Lung microvascular endothelial cell (primary cell): ENCODE data around the gene WWC1. TPM values are rescaled to one million over a fixed set of nuclear protein-coding genes. Genes with fewer than 3 reads are reported as not detected.

Experiments
- DNase-seq, 2 donors: peaks; one replicate each; pipeline versions ENCODE4 v3.0.0 to v3.0.0-alpha.2; 2010; ENCODE audit warnings: low read depth in 2 of 2
- total RNA-seq: library from RNA; depleted of rRNA; stranded (reverse); fragments of >200 nt; gene quantifications from 2 replicates; pipeline ENCODE4 v1.2.1, GENCODE V29; 2014

The WWC1 gene
- total RNA-seq, 1 donor from 2014 or later = 0.20 TPM

- DNase-seq = no peak
These were observed 189.9 kb downstream of the WWC1 start for GRCh38 chr5:168481330-168481788.

GRCh38 chr5:168482361-168482760, 190.9 kb downstream of the WWC1 start:
- no peak for DNase-seq

- DNase-seq = peak; percentile 96
These were observed 194.9 kb downstream of the WWC1 start, which contains the start of gene RARS1 for GRCh38 chr5:168486136-168486879. Gene RARS1 (plus strand): TSS chr5:168486471. CDS start chr5:168486499, 28 bp downstream.

- DNase-seq = no peak
These were observed 197.6 kb downstream of the WWC1 start for GRCh38 chr5:168489059-168489458.

- no peak for DNase-seq
These were observed 202.7 kb downstream of the WWC1 start for GRCh38 chr5:168494057-168494555.

GRCh38 chr5:168502563-168503237, 211.3 kb downstream of the WWC1 start:
- DNase-seq = no peak

- DNase-seq = no peak
These were observed 222.5 kb downstream of the WWC1 start for GRCh38 chr5:168513861-168514428.

Other genes with a start within 250 kb of the WWC1 start
- 78.0 and 81.7 TPM in 2 replicates for gene RARS1, start 194.8 kb downstream of the WWC1 start, total RNA-seq
- 1.1 and 2.8 TPM in 2 replicates for gene FBLL1, start 237.7 kb downstream of the WWC1 start, total RNA-seq